ENCODE data around the gene CEP76. TPM values are rescaled to one million over a fixed set of nuclear protein-coding genes. Genes with fewer than 3 reads are reported as not detected.

CEP76 gene
- total and polyA plus RNA-seq, 2 donors (not counting 1 experiment from before 2014, with no cell fraction given): 5.3 to 10.0 TPM

GRCh38 chr18:12721495-12722275 is 19.2 kb upstream of the CEP76 start:
- H3K27ac Mint-ChIP-seq: peak overlapping the region; percentile 5
- CTCF ChIA-PET: interaction anchor here (0.6 to 10.9 kb wide), 4 partner anchors 126 to 438 kb away, joined by 3 to 200 read pairs (median 4); no protein-coding TSS in a partner anchor

More at GRCh38 chr18:12721495-12722275, 19.2 kb upstream of the CEP76 start:
- Histone ChIP-seq H4K20me1 (ENCODE audit: control insufficient read depth, insufficient read depth, low read length, poor library complexity, severe bottlenecking) (peaks cover 7% of the 10 kb centered on the region), H2AFZ (ENCODE audit: insufficient read depth, low read depth, low read length, poor library complexity, severe bottlenecking) (no peak overlapping the region), H3K9ac (ENCODE audit: low read length) (no peak overlapping the region), H3K9me3 (ENCODE audit: control extremely low read depth in 1 of 3, control insufficient read depth in 2 of 3, insufficient read depth in 1 of 3, low read length in 2 of 3) (no peaks in the 10 kb centered on the region), H3K4me2 (replicated peaks; ENCODE audit: low read depth, low read length, poor library complexity, severe bottlenecking) (no peak overlapping the region), H3K27ac (ENCODE audit: low read length in 2 of 2) (no peak overlapping the region), H3K4me3 (ENCODE audit: control extremely low read depth in 1 of 5, extremely low read depth in 1 of 5, insufficient read depth in 1 of 5, low read depth in 2 of 5, low read length in 4 of 5) (no peak overlapping the region), H3K36me3 (replicated peaks in 1 of 2; ENCODE audit: control extremely low read depth in 1 of 2, control insufficient read depth in 1 of 2, extremely low read depth in 1 of 2, insufficient read depth in 2 of 2, low read length in 1 of 2) (peaks cover 3 to 71% of the 10 kb centered on the region in 2 experiments), H3K79me2 (ENCODE audit: control insufficient read depth, insufficient read depth, low read length) (peaks cover 3% of the 10 kb centered on the region), H3K27me3 (replicated peaks in 1 of 4; ENCODE audit: control extremely low read depth in 1 of 4, control insufficient read depth in 3 of 4, insufficient read depth in 4 of 4, low read length in 3 of 4) (no peaks in the 10 kb centered on the region), H3K4me1 (ENCODE audit: control insufficient read depth in 2 of 2, insufficient read depth in 2 of 2, low read length in 2 of 2) (no peaks in the 10 kb centered on the region)
- WGBS (ENCODE audit: insufficient coverage): 79% methylated on average over 3 of the region's 5 CpGs
- H3K4me3 Mint-ChIP-seq: no peak overlapping the region
- DNase-seq (no peak), ATAC-seq (ENCODE audit: low read depth) (no peak)
- intact Hi-C loops (cut with micrococcal nuclease): loop anchor here (10.0 kb wide), 1 partner anchor 113 kb away; no protein-coding TSS in a partner anchor
- no peaks in the 10 kb centered on the region for H3K4me1 Mint-ChIP-seq
- no peaks in the 10 kb centered on the region for H3K27me3 Mint-ChIP-seq
- POLR2A ChIA-PET: no interaction called here
- H3K9me3 Mint-ChIP-seq (ENCODE audit: insufficient read depth): no peaks in the 10 kb centered on the region
- TF ChIP-seq CTCF (IDR thresholded peaks at IDR 0.05) (no peak), EZH2 (IDR thresholded peaks at IDR 0.05; ENCODE audit: borderline replicate concordance, insufficient read depth, low read depth, low read length, poor library complexity, severe bottlenecking) (no peak)

All from B cell (primary cell).